ENCODE data around the gene SMAD7. TPM values are rescaled to one million over a fixed set of nuclear protein-coding genes. Genes with fewer than 3 reads are reported as not detected.
A peak's percentile ranks its signal among the peaks of the same experiment; 100 is the strongest.

The SMAD7 gene
- total RNA-seq, 1 experiment from 2014 or later = 2.1 TPM

GRCh38 chr18:48994044-48994651, 43.4 kb upstream of the SMAD7 start:
- no peak overlapping the region for H3K9ac ChIP-seq (ENCODE audit: low read length)
- no peaks in the 10 kb centered on the region for H3K9me3 ChIP-seq (ENCODE audit: low read length)
- H3K9me2 ChIP-seq (replicated peaks; ENCODE audit: insufficient read depth, low read length) = no peaks in the 10 kb centered on the region
- no peak overlapping the region for H2AFZ ChIP-seq (ENCODE audit: low read length)
- no peak for DNase-seq
- no peaks in the 10 kb centered on the region for H4K20me1 ChIP-seq (ENCODE audit: insufficient read depth, low read depth, low read length)
- H3K4me3 ChIP-seq (ENCODE audit: low read length) = no peak overlapping the region
- H3K27ac ChIP-seq (ENCODE audit: low read length) = no peak overlapping the region
- H3K27me3 ChIP-seq (ENCODE audit: low read length) = no peaks in the 10 kb centered on the region
- H3K4me2 ChIP-seq (ENCODE audit: low read depth, low read length, poor library complexity, severe bottlenecking) = no peak overlapping the region
- H3K4me1 ChIP-seq (ENCODE audit: low read length) = no peaks in the 10 kb centered on the region
- no peaks in the 10 kb centered on the region for H3K79me2 ChIP-seq (ENCODE audit: low read length)
- no peaks in the 10 kb centered on the region for H3K36me3 ChIP-seq (ENCODE audit: insufficient read depth, low read length)

DNA sequence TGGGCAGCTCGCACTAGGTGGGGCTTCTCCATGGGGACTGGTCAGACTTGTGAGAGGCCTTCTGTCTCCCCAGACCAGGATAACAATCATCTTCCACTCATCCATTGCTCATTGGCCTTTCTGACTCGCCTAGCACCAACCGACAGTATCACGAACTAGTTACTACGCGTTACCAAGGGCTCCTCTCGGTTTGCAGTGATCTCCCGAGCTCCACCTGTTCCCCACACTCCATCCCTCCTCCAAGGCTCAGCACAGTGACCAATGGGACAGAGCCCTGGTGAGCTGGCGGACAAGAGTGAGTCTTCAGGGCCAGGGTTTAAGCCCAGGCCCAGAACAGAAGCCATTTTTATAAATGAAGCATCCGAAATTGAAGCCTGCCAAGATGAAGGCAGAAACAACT, 42.8 kb upstream of the SMAD7 start:
- Histone ChIP-seq H3K4me3 (ENCODE audit: low read length) (no peak overlapping the region), H3K4me2 (ENCODE audit: low read depth, low read length, poor library complexity, severe bottlenecking) (no peak overlapping the region), H3K9ac (ENCODE audit: low read length) (no peak overlapping the region), H2AFZ (ENCODE audit: low read length) (no peak overlapping the region), H3K27me3 (ENCODE audit: low read length) (no peaks in the 10 kb centered on the region), H4K20me1 (ENCODE audit: insufficient read depth, low read depth, low read length) (no peaks in the 10 kb centered on the region), H3K27ac (ENCODE audit: low read length) (no peak overlapping the region), H3K4me1 (ENCODE audit: low read length) (no peaks in the 10 kb centered on the region), H3K36me3 (ENCODE audit: insufficient read depth, low read length) (no peaks in the 10 kb centered on the region), H3K79me2 (ENCODE audit: low read length) (no peaks in the 10 kb centered on the region), H3K9me3 (ENCODE audit: low read length) (no peaks in the 10 kb centered on the region), H3K9me2 (replicated peaks; ENCODE audit: insufficient read depth, low read length) (no peaks in the 10 kb centered on the region)
- DNase-seq = no peak

- H4K20me1 ChIP-seq (ENCODE audit: insufficient read depth, low read depth, low read length) = no peaks in the 10 kb centered on the region
- no peak overlapping the region for H3K4me2 ChIP-seq (ENCODE audit: low read depth, low read length, poor library complexity, severe bottlenecking)
- H3K9me2 ChIP-seq (replicated peaks; ENCODE audit: insufficient read depth, low read length) = no peaks in the 10 kb centered on the region
- H3K4me3 ChIP-seq (ENCODE audit: low read length) = no peak overlapping the region
- no peaks in the 10 kb centered on the region for H3K36me3 ChIP-seq (ENCODE audit: insufficient read depth, low read length)
- H3K27me3 ChIP-seq (ENCODE audit: low read length) = no peaks in the 10 kb centered on the region
- H3K27ac ChIP-seq (ENCODE audit: low read length) = no peak overlapping the region
- H2AFZ ChIP-seq (ENCODE audit: low read length) = no peak overlapping the region
- H3K9ac ChIP-seq (ENCODE audit: low read length) = no peak overlapping the region
- no peaks in the 10 kb centered on the region for H3K79me2 ChIP-seq (ENCODE audit: low read length)
- no peaks in the 10 kb centered on the region for H3K9me3 ChIP-seq (ENCODE audit: low read length)
- DNase-seq = peak; percentile 61
- no peaks in the 10 kb centered on the region for H3K4me1 ChIP-seq (ENCODE audit: low read length)
These were observed 42.2 kb upstream of the SMAD7 start for GRCh38 chr18:48992791-48993555.

DNA sequence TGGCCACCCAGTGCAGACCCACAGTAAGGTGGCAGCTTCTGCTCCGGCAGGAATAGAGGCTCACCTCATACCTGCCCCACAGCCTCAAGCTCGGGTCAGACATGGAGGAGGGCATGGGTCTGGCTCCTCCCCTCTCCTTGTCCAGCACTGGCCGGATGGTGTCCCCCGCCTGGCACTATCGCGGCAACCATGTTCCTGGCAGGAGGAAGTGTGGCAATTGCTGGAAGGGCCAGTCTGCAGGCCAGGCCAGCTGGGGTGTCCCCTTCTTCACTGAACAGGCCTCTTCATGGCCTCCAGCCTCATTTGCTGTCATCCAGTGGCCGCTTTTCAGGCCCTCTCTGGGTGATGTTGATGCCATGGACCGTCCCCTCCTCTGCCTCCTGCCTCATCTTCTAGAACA, 41.4 kb upstream of the SMAD7 start:
- H4K20me1 ChIP-seq (ENCODE audit: insufficient read depth, low read depth, low read length) = no peaks in the 10 kb centered on the region
- no peak overlapping the region for H3K27ac ChIP-seq (ENCODE audit: low read length)
- no peak overlapping the region for H3K4me3 ChIP-seq (ENCODE audit: low read length)
- no peaks in the 10 kb centered on the region for H3K9me2 ChIP-seq (replicated peaks; ENCODE audit: insufficient read depth, low read length)
- H3K79me2 ChIP-seq (ENCODE audit: low read length) = no peaks in the 10 kb centered on the region
- H2AFZ ChIP-seq (ENCODE audit: low read length) = no peak overlapping the region
- no peaks in the 10 kb centered on the region for H3K9me3 ChIP-seq (ENCODE audit: low read length)
- H3K27me3 ChIP-seq (ENCODE audit: low read length) = no peaks in the 10 kb centered on the region
- no peaks in the 10 kb centered on the region for H3K36me3 ChIP-seq (ENCODE audit: insufficient read depth, low read length)
- H3K9ac ChIP-seq (ENCODE audit: low read length) = no peak overlapping the region
- no peak for DNase-seq
- no peaks in the 10 kb centered on the region for H3K4me1 ChIP-seq (ENCODE audit: low read length)
- no peak overlapping the region for H3K4me2 ChIP-seq (ENCODE audit: low read depth, low read length, poor library complexity, severe bottlenecking)

DNA sequence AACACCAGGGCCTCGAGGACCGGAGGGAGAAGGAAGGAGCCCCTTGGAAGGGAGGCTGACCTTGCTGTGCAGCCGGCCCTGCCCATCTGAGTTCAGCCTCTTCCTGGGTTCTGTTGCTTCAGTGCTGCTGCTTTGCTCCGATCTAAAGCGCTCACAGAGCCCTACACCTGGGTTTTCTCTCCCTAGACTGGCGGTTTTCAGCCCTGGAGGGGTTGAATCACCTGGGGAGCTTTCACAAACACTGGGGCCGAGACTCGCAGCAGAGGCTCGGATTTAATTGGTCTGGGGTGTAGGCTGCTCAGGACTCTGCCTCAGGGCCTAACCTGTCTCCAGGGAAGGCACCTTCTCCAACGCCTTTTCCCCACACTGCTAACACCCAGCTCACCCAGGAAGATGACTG, 40.9 kb upstream of the SMAD7 start:
- no peak for DNase-seq
- H3K79me2 ChIP-seq (ENCODE audit: low read length) = no peaks in the 10 kb centered on the region
- no peak overlapping the region for H3K27ac ChIP-seq (ENCODE audit: low read length)
- H3K9ac ChIP-seq (ENCODE audit: low read length) = no peak overlapping the region
- no peaks in the 10 kb centered on the region for H3K9me2 ChIP-seq (replicated peaks; ENCODE audit: insufficient read depth, low read length)
- H3K27me3 ChIP-seq (ENCODE audit: low read length) = no peaks in the 10 kb centered on the region
- no peak overlapping the region for H3K4me2 ChIP-seq (ENCODE audit: low read depth, low read length, poor library complexity, severe bottlenecking)
- no peaks in the 10 kb centered on the region for H3K4me1 ChIP-seq (ENCODE audit: low read length)
- no peak overlapping the region for H3K4me3 ChIP-seq (ENCODE audit: low read length)
- no peaks in the 10 kb centered on the region for H4K20me1 ChIP-seq (ENCODE audit: insufficient read depth, low read depth, low read length)
- H2AFZ ChIP-seq (ENCODE audit: low read length) = no peak overlapping the region
- H3K36me3 ChIP-seq (ENCODE audit: insufficient read depth, low read length) = no peaks in the 10 kb centered on the region
- H3K9me3 ChIP-seq (ENCODE audit: low read length) = no peaks in the 10 kb centered on the region

DNA sequence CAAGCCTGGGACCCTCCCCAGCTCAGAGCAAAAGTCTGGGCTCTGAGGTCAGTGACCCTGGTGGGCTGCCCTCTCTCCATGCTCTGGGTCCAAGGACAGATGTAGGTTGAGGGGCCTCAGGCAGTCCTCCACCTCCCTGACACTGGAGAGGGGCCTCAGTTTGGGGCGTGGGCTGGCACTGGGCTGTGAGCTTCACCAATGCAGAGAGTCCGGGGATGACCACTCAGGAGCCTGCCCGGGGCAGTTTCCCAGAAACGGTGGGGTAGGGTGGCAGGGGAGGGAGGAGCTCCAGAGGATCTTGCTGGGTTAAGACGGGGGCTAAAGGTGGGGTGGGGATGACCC, 40.5 kb upstream of the SMAD7 start:
- Histone ChIP-seq H3K36me3 (ENCODE audit: insufficient read depth, low read length) (no peaks in the 10 kb centered on the region), H3K4me1 (ENCODE audit: low read length) (no peaks in the 10 kb centered on the region), H3K9ac (ENCODE audit: low read length) (no peak overlapping the region), H3K9me2 (replicated peaks; ENCODE audit: insufficient read depth, low read length) (no peaks in the 10 kb centered on the region), H3K4me3 (ENCODE audit: low read length) (no peak overlapping the region), H3K9me3 (ENCODE audit: low read length) (no peaks in the 10 kb centered on the region), H2AFZ (ENCODE audit: low read length) (no peak overlapping the region), H3K27ac (ENCODE audit: low read length) (no peak overlapping the region), H4K20me1 (ENCODE audit: insufficient read depth, low read depth, low read length) (no peaks in the 10 kb centered on the region), H3K27me3 (ENCODE audit: low read length) (no peaks in the 10 kb centered on the region), H3K79me2 (ENCODE audit: low read length) (no peaks in the 10 kb centered on the region), H3K4me2 (ENCODE audit: low read depth, low read length, poor library complexity, severe bottlenecking) (no peak overlapping the region)
- DNase-seq = no peak

DNA sequence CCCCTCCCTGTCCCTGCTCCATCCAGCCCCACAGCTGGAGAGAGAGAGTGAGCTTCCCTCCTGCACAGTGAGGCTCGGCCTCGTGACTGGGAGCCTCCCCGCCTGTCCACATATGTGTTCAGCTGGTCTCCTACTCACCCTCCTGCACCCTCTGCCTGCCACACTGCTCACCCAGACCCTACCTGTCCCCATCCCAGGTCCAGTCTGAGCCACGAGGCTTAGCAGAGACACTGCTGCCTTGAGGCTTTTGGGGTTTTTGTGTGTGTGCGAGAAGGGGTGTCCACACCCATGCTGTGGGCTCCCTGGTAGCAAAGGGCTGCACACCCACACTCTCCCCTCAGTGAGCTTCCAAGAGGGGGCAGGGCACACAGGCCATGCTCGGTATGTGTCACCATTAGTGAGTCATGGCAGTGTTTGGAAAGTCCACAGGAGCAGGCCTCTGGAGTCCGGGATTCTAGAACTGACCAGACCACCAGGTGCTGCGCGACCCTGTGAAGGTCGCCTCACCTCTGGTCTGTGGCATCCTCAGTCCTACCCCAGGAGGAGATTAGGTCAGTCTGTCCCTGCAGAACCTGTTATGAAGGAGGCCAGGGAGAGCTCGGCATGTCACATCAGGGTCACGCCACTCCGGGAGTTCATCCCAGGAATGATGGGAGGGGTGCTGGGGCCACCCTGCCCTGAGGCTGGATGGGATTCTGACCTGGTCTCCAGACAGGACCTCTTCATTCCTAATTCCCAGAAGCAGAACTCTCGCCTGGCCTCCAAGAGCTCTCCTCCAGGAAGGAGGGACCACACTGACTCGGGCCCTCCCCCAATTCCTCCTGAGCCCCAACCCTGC, 39.9 kb upstream of the SMAD7 start:
- Histone ChIP-seq H3K9me2 (replicated peaks; ENCODE audit: insufficient read depth, low read length) (no peaks in the 10 kb centered on the region), H3K4me2 (ENCODE audit: low read depth, low read length, poor library complexity, severe bottlenecking) (no peak overlapping the region), H4K20me1 (ENCODE audit: insufficient read depth, low read depth, low read length) (no peaks in the 10 kb centered on the region), H2AFZ (ENCODE audit: low read length) (no peak overlapping the region), H3K4me3 (ENCODE audit: low read length) (no peak overlapping the region), H3K36me3 (ENCODE audit: insufficient read depth, low read length) (no peaks in the 10 kb centered on the region), H3K4me1 (ENCODE audit: low read length) (no peaks in the 10 kb centered on the region), H3K27ac (ENCODE audit: low read length) (no peak overlapping the region), H3K27me3 (ENCODE audit: low read length) (no peaks in the 10 kb centered on the region), H3K9ac (ENCODE audit: low read length) (no peak overlapping the region), H3K9me3 (ENCODE audit: low read length) (no peaks in the 10 kb centered on the region), H3K79me2 (ENCODE audit: low read length) (no peaks in the 10 kb centered on the region)
- no peak for DNase-seq

Data from Karpas-422 (cell line).